Measurements from ENCODE around the gene MT1M. TPM values are rescaled to one million over a fixed set of nuclear protein-coding genes. Genes with fewer than 3 reads are reported as not detected.

MT1M gene
- total and polyA plus RNA-seq, 9 donors, result 0.66 to 23.2 (median 7.4) TPM

- H3K4me3 ChIP-seq, result peak within 1 kb of the TSS; percentile 35
- no peaks in the 10 kb centered on the region for H3K9me3 ChIP-seq
- peak; percentile 89 to 99 (median 91) for DNase-seq
- no peaks in the 10 kb centered on the region for H3K27me3 ChIP-seq
- WGBS, 3 donors, result 1 to 2% (median 1%) methylated on average over 33 to 49 of the region's 49 CpGs
- peaks cover 14% of the 10 kb centered on the region for H3K4me1 ChIP-seq (ENCODE audit: insufficient read depth)
- H3K27ac ChIP-seq, result peak within 1 kb of the TSS in 1 of 2 donors; percentile 37
- TF ChIP-seq, protein P1, sequence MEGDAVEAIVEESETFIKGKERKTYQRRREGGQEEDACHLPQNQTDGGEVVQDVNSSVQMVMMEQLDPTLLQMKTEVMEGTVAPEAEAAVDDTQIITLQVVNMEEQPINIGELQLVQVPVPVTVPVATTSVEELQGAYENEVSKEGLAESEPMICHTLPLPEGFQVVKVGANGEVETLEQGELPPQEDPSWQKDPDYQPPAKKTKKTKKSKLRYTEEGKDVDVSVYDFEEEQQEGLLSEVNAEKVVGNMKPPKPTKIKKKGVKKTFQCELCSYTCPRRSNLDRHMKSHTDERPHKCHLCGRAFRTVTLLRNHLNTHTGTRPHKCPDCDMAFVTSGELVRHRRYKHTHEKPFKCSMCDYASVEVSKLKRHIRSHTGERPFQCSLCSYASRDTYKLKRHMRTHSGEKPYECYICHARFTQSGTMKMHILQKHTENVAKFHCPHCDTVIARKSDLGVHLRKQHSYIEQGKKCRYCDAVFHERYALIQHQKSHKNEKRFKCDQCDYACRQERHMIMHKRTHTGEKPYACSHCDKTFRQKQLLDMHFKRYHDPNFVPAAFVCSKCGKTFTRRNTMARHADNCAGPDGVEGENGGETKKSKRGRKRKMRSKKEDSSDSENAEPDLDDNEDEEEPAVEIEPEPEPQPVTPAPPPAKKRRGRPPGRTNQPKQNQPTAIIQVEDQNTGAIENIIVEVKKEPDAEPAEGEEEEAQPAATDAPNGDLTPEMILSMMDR (IDR thresholded peaks at IDR 0.05), result no peak
- peak; percentile 90 for TF ChIP-seq POLR2A (IDR thresholded peaks at IDR 0.05)
- peak; percentile 97 for TF ChIP-seq EP300 (IDR thresholded peaks at IDR 0.05)
- intact Hi-C loops (cut with DNase I), result loop anchor here in 2 of 4 donors (1.0 to 10.0 kb wide), 2 partner anchors 74 to 97 kb away; partner anchors contain the start of genes MT2A (in 1 of the 2) and MT3 (in 1 of the 2)
- no peaks in the 10 kb centered on the region for H3K36me3 ChIP-seq
These were observed 49.7 kb downstream of the MT1M start, which contains the start of gene MT1X for GRCh38 chr16:56681939-56682702. TSS of gene MT1X (plus strand) at chr16:56682470. CDS start at chr16:56682541, 71 bp downstream.

DNA sequence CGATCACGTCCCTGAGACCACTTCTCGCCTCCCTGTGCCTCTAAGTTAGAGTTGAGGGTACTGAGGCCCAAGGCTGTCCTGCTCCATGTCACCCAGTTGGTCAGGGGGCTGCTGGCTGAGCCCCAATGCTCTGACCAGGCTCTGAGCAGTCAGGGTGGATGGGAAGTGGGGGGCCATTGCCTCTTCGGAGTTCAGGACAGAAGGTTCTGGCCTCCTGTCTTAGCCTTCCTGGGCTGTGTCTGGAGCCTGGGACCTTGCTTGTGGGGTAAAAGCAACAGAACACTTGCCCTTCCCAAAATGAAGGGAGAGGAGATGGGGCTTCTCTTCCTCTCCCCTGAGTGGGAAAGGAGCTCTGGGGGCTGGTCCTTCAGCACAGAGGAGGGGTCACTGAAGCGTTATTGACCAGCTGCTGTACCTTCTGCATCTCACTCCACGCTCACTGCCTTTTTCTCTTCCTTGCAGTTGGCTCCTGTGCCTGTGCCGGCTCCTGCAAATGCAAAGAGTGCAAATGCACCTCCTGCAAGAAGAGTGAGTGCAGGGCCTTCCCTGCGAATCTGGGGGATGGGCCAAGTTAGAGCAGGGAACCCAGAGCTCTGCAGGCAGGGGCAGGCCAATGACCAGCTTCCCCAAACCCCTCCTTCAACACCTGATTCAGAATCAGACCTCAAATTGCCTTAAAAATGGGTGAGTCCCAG is 50.4 kb downstream of the MT1M start:
- DNase-seq, result peak in 3 of 5 donors; percentile 17 to 52 (median 30)
- TF ChIP-seq POLR2A (IDR thresholded peaks at IDR 0.05) (no peak), EP300 (IDR thresholded peaks at IDR 0.05) (no peak)
- TF ChIP-seq, protein P1 (IDR thresholded peaks at IDR 0.05), result no peak
- intact Hi-C loops (cut with DNase I), result loop anchor here in 2 of 4 donors (1.0 to 10.0 kb wide), 2 partner anchors 75 to 98 kb away; partner anchors contain the start of genes MT2A (in 1 of the 2) and MT3 (in 1 of the 2)
- Histone ChIP-seq H3K4me1 (ENCODE audit: insufficient read depth) (peaks cover 14% of the 10 kb centered on the region), H3K27ac (peak overlapping the region in 1 of 2 donors; percentile 37), H3K27me3 (no peaks in the 10 kb centered on the region), H3K9me3 (no peaks in the 10 kb centered on the region), H3K4me3 (peak overlapping the region; percentile 35), H3K36me3 (no peaks in the 10 kb centered on the region)
- 20 to 29% (median 25%) methylated on average over 8 of the region's 8 CpGs for WGBS, 3 donors

Other genes starting within 250 kb of the MT1M start
- 100 to 1,000 TPM; 103 to 130 (median 116) TPM for gene AMFR, start 207.1 kb upstream of the MT1M start, total RNA-seq
- 10 to 100 TPM; 94.1 to 97.8 TPM for gene AMFR, start 207.1 kb upstream of the MT1M start, polyA plus RNA-seq
- gene NUDT21, start 181.3 kb upstream of the MT1M start, total RNA-seq, result 100 to 1,000 TPM in 5 of 7 donors, 10 to 100 TPM in 2; 46.0 to 163 (median 130) TPM
- 10 to 100 TPM; 40.8 to 64.7 TPM for gene NUDT21, start 181.3 kb upstream of the MT1M start, polyA plus RNA-seq
- 10 to 100 TPM in 6 of 7 donors, 1 to 10 TPM in 1; 8.1 to 45.2 (median 28.9) TPM for gene OGFOD1, start 181.1 kb upstream of the MT1M start, total RNA-seq
- gene OGFOD1, start 181.1 kb upstream of the MT1M start, polyA plus RNA-seq, result 10 to 100 TPM; 12.2 to 36.4 TPM
- gene BBS2, start 112.6 kb upstream of the MT1M start, total RNA-seq, result 10 to 100 TPM; 50.4 to 86.2 (median 67.1) TPM
- gene BBS2, start 112.6 kb upstream of the MT1M start, polyA plus RNA-seq, result 10 to 100 TPM; 47.9 to 81.0 TPM
- gene MT4, start 67.6 kb upstream of the MT1M start, total RNA-seq, result not detected
- not detected for gene MT4, start 67.6 kb upstream of the MT1M start, polyA plus RNA-seq
- 1 to 10 TPM in 3 of 7 donors, under 1 TPM in 1, not detected in 3; 0.53 to 4.8 (median 1.5) TPM for gene MT3, start 43.1 kb upstream of the MT1M start, total RNA-seq
- gene MT3, start 43.1 kb upstream of the MT1M start, polyA plus RNA-seq, result 1 to 10 TPM in 1 of 2 donors, under 1 TPM in 1; 0.68 to 1.6 TPM
- gene MT2A, start 24.1 kb upstream of the MT1M start, total RNA-seq, result 100 to 1,000 TPM in 5 of 7 donors, 10 to 100 TPM in 2; 88.0 to 679 (median 136) TPM
- gene MT2A, start 24.1 kb upstream of the MT1M start, polyA plus RNA-seq, result 100 to 1,000 TPM in 1 of 2 donors, 10 to 100 TPM in 1; 16.1 to 250 TPM
- 100 to 1,000 TPM in 3 of 7 donors, 10 to 100 TPM in 4; 16.1 to 867 (median 65.3) TPM for gene MT1E, start 6.9 kb upstream of the MT1M start, total RNA-seq
- gene MT1E, start 6.9 kb upstream of the MT1M start, polyA plus RNA-seq, result 10 to 100 TPM; 65.1 to 93.4 TPM
- 10 to 100 TPM in 2 of 7 donors, 1 to 10 TPM in 4, not detected in 1; 1.3 to 61.0 (median 7.4) TPM for gene MT1A, start 6.0 kb downstream of the MT1M start, total RNA-seq
- 10 to 100 TPM in 1 of 2 donors, 1 to 10 TPM in 1; 1.3 to 13.8 TPM for gene MT1A, start 6.0 kb downstream of the MT1M start, polyA plus RNA-seq
- not detected for gene MT1B, start 19.2 kb downstream of the MT1M start, total RNA-seq
- gene MT1B, start 19.2 kb downstream of the MT1M start, polyA plus RNA-seq, result not detected
- gene MT1F, start 25.3 kb downstream of the MT1M start, total RNA-seq, result 10 to 100 TPM in 1 of 7 donors, 1 to 10 TPM in 4, under 1 TPM in 1, not detected in 1; 0.73 to 76.3 (median 2.6) TPM
- 1 to 10 TPM; 3.6 to 4.6 TPM for gene MT1F, start 25.3 kb downstream of the MT1M start, polyA plus RNA-seq
- gene MT1G, start 35.4 kb downstream of the MT1M start, total RNA-seq, result 1 to 10 TPM in 4 of 7 donors, not detected in 3; 1.0 to 6.9 (median 4.8) TPM
- gene MT1G, start 35.4 kb downstream of the MT1M start, polyA plus RNA-seq, result 1 to 10 TPM in 1 of 2 donors, under 1 TPM in 1; 1.00 to 3.3 TPM
- gene MT1H, start 37.2 kb downstream of the MT1M start, total RNA-seq, result under 1 TPM in 1 of 7 donors, not detected in 6; 0.79 TPM
- gene MT1H, start 37.2 kb downstream of the MT1M start, polyA plus RNA-seq, result not detected
- 1,000 to 10,000 TPM in 1 of 7 donors, 100 to 1,000 TPM in 3, 10 to 100 TPM in 3; 30.0 to 1,106 (median 141) TPM for gene MT1X, start 49.8 kb downstream of the MT1M start, total RNA-seq
- gene MT1X, start 49.8 kb downstream of the MT1M start, polyA plus RNA-seq, result 100 to 1,000 TPM in 1 of 2 donors, 10 to 100 TPM in 1; 10.0 to 185 TPM
- gene NUP93, start 97.5 kb downstream of the MT1M start, total RNA-seq, result 10 to 100 TPM; 26.1 to 53.9 (median 42.7) TPM
- 10 to 100 TPM; 24.1 to 43.2 TPM for gene NUP93, start 97.5 kb downstream of the MT1M start, polyA plus RNA-seq
- under 1 TPM in 1 of 7 donors, not detected in 6; 0.37 TPM for gene SLC12A3, start 232.5 kb downstream of the MT1M start, total RNA-seq
- under 1 TPM in 1 of 2 donors, not detected in 1; 0.04 TPM for gene SLC12A3, start 232.5 kb downstream of the MT1M start, polyA plus RNA-seq